Karpas-422 (cell line): Measurements from ENCODE around the gene AFAP1L2. TPM values are rescaled to one million over a fixed set of nuclear protein-coding genes. Genes with fewer than 3 reads are reported as not detected.
A peak's percentile ranks its signal among the peaks of the same experiment; 100 is the strongest.

Experiments
- DNase-seq: peaks from one replicate; pipeline ENCODE4 v3.0.0-alpha.2; 2015
- H2AFZ ChIP-seq: fragments of 200-600 bp; sonication (generic); 2 replicates; pipeline ENCODE4 v1.6.1; 2014; ENCODE audit warnings: antibody characterized with exemption, low read length, mixed read lengths
- H3K27ac ChIP-seq: fragments of 200-600 bp; sonication (generic); 2 replicates; pipeline ENCODE4 v1.5.1; 2014; ENCODE audit warnings: mild to moderate bottlenecking, low read length, moderate library complexity
- H3K27me3 ChIP-seq: fragments of 200-600 bp; sonication (generic); 2 replicates; pipeline ENCODE4 v1.6.1; 2014; ENCODE audit warnings: low read length, mixed read lengths
- H3K36me3 ChIP-seq: fragments of 200-600 bp; sonication (generic); 2 replicates; pipeline ENCODE4 v1.6.1; 2014; ENCODE audit warnings: low read length, mixed read lengths; ENCODE audit not compliant: insufficient read depth
- H3K4me1 ChIP-seq: fragments of 200-600 bp; sonication (generic); 2 replicates; pipeline ENCODE4 v1.6.1; 2014; ENCODE audit warnings: mild to moderate bottlenecking, low read length, mixed read lengths
- H3K4me2 ChIP-seq: fragments of 200-600 bp; sonication (generic); 2 replicates; pipeline ENCODE4 v1.6.1; 2014; ENCODE audit warnings: low read length, low read depth, mild to moderate bottlenecking; ENCODE audit not compliant: poor library complexity, severe bottlenecking
- H3K4me3 ChIP-seq: fragments of 200-600 bp; sonication (generic); 2 replicates; pipeline ENCODE4 v1.5.1; 2014; ENCODE audit warnings: mild to moderate bottlenecking, antibody characterized with exemption, low read length, mixed read lengths
- H3K79me2 ChIP-seq: fragments of 200-600 bp; sonication (generic); 2 replicates; pipeline ENCODE4 v1.6.1; 2014; ENCODE audit warnings: mild to moderate bottlenecking, low read length, mixed read lengths
- H3K9ac ChIP-seq: fragments of 200-600 bp; sonication (generic); 2 replicates; pipeline ENCODE4 v1.6.0; 2014; ENCODE audit warnings: low read length
- H3K9me2 ChIP-seq: fragments of 200-600 bp; sonication (generic), shearing (Covaris generic); replicated peaks from 2 replicates; pipeline ENCODE4 v1.6.0; 2014; ENCODE audit warnings: mild to moderate bottlenecking, low read length, moderate library complexity; ENCODE audit not compliant: insufficient read depth
- H3K9me3 ChIP-seq: fragments of 300-700, 200-600 bp; sonication (generic); 2 replicates; pipeline ENCODE4 v1.6.1; 2014; ENCODE audit warnings: low read length, mixed read lengths
- H4K20me1 ChIP-seq: fragments of 200-600 bp; sonication (generic); 2 replicates; pipeline ENCODE4 v1.6.1; 2014; ENCODE audit warnings: mild to moderate bottlenecking, antibody characterized with exemption, low read length, low read depth; ENCODE audit not compliant: insufficient read depth
- total RNA-seq: library from RNA; depleted of rRNA; stranded (reverse); fragments of >200 nt; shearing (Covaris generic); gene quantifications from 2 replicates; pipeline ENCODE4 v1.2.3, GENCODE V29; 2014; ENCODE audit warnings: low replicate concordance

AFAP1L2 gene
- total RNA-seq, 1 experiment from 2014 or later = 2.0 TPM

GRCh38 chr10:114303556-114303955, 100.7 kb downstream of the AFAP1L2 start:
- Histone ChIP-seq H3K79me2 (no peaks in the 10 kb centered on the region), H3K9ac (no peak overlapping the region), H3K9me2 (no peaks in the 10 kb centered on the region), H3K36me3 (no peaks in the 10 kb centered on the region), H3K4me3 (no peak overlapping the region), H3K4me1 (peaks cover 8% of the 10 kb centered on the region), H3K27me3 (no peaks in the 10 kb centered on the region), H3K9me3 (no peaks in the 10 kb centered on the region), H3K27ac (no peak overlapping the region), H4K20me1 (no peaks in the 10 kb centered on the region), H3K4me2 (peak overlapping the region; percentile 84), H2AFZ (no peak overlapping the region)
- DNase-seq = no peak

GRCh38 chr10:114301951-114302710, 102.2 kb downstream of the AFAP1L2 start:
- Histone ChIP-seq H4K20me1 (no peaks in the 10 kb centered on the region), H3K36me3 (no peaks in the 10 kb centered on the region), H3K4me1 (peaks cover 8% of the 10 kb centered on the region), H3K4me2 (no peak overlapping the region), H3K9me2 (no peaks in the 10 kb centered on the region), H3K79me2 (no peaks in the 10 kb centered on the region), H3K27ac (no peak overlapping the region), H3K9me3 (no peaks in the 10 kb centered on the region), H3K4me3 (no peak overlapping the region), H3K9ac (no peak overlapping the region), H3K27me3 (no peaks in the 10 kb centered on the region), H2AFZ (no peak overlapping the region)
- DNase-seq = no peak

- DNase-seq = peak; percentile 56
- Histone ChIP-seq H3K4me3 (no peak overlapping the region), H3K36me3 (no peaks in the 10 kb centered on the region), H3K9me3 (no peaks in the 10 kb centered on the region), H3K4me1 (peaks cover 8% of the 10 kb centered on the region), H3K79me2 (no peaks in the 10 kb centered on the region), H3K27me3 (no peaks in the 10 kb centered on the region), H4K20me1 (no peaks in the 10 kb centered on the region), H3K4me2 (no peak overlapping the region), H3K9ac (no peak overlapping the region), H2AFZ (no peak overlapping the region), H3K9me2 (no peaks in the 10 kb centered on the region), H3K27ac (no peak overlapping the region)
These were observed 103.1 kb downstream of the AFAP1L2 start for GRCh38 chr10:114301177-114301576.

GRCh38 chr10:114300036-114300645, 104.2 kb downstream of the AFAP1L2 start:
- no peaks in the 10 kb centered on the region for H3K9me2 ChIP-seq
- peaks cover 4% of the 10 kb centered on the region for H3K9me3 ChIP-seq
- no peaks in the 10 kb centered on the region for H3K27me3 ChIP-seq
- H3K79me2 ChIP-seq = no peaks in the 10 kb centered on the region
- H3K4me1 ChIP-seq = peaks cover 8% of the 10 kb centered on the region
- H3K4me2 ChIP-seq = no peak overlapping the region
- no peak for DNase-seq
- H3K27ac ChIP-seq = no peak overlapping the region
- no peaks in the 10 kb centered on the region for H4K20me1 ChIP-seq
- no peaks in the 10 kb centered on the region for H3K36me3 ChIP-seq
- H3K4me3 ChIP-seq = no peak overlapping the region
- H3K9ac ChIP-seq = no peak overlapping the region
- H2AFZ ChIP-seq = no peak overlapping the region

- Histone ChIP-seq H3K4me1 (no peaks in the 10 kb centered on the region), H3K36me3 (no peaks in the 10 kb centered on the region), H3K4me3 (no peak overlapping the region), H3K9me2 (no peaks in the 10 kb centered on the region), H4K20me1 (no peaks in the 10 kb centered on the region), H3K27me3 (no peaks in the 10 kb centered on the region), H3K27ac (no peak overlapping the region), H3K9me3 (peaks cover 11% of the 10 kb centered on the region), H3K4me2 (no peak overlapping the region), H3K9ac (no peak overlapping the region), H3K79me2 (no peaks in the 10 kb centered on the region), H2AFZ (no peak overlapping the region)
- DNase-seq = no peak
These were observed 107.1 kb downstream of the AFAP1L2 start for GRCh38 chr10:114297136-114297705.

- DNase-seq = no peak
- Histone ChIP-seq H3K4me3 (no peak overlapping the region), H3K4me1 (no peaks in the 10 kb centered on the region), H3K9me2 (no peaks in the 10 kb centered on the region), H4K20me1 (no peaks in the 10 kb centered on the region), H2AFZ (no peak overlapping the region), H3K27me3 (no peaks in the 10 kb centered on the region), H3K9me3 (peaks cover 11% of the 10 kb centered on the region), H3K4me2 (no peak overlapping the region), H3K9ac (no peak overlapping the region), H3K27ac (no peak overlapping the region), H3K36me3 (no peaks in the 10 kb centered on the region), H3K79me2 (no peaks in the 10 kb centered on the region)
These were observed 108.9 kb downstream of the AFAP1L2 start for GRCh38 chr10:114295393-114295792.

GRCh38 chr10:114294549-114294948, 109.8 kb downstream of the AFAP1L2 start:
- DNase-seq = no peak

GRCh38 chr10:114293075-114293474, 111.2 kb downstream of the AFAP1L2 start:
- Histone ChIP-seq H3K27ac (no peak overlapping the region), H3K4me1 (no peaks in the 10 kb centered on the region), H3K27me3 (no peaks in the 10 kb centered on the region), H3K4me2 (no peak overlapping the region), H3K9me2 (no peaks in the 10 kb centered on the region), H3K9ac (no peak overlapping the region), H2AFZ (no peak overlapping the region), H3K36me3 (no peaks in the 10 kb centered on the region), H3K79me2 (no peaks in the 10 kb centered on the region), H3K9me3 (peaks cover 11% of the 10 kb centered on the region), H3K4me3 (no peak overlapping the region), H4K20me1 (no peaks in the 10 kb centered on the region)
- no peak for DNase-seq

More at GRCh38 chr10:114294549-114294948, 109.8 kb downstream of the AFAP1L2 start:
- Histone ChIP-seq H3K27ac (no peak overlapping the region), H3K9me2 (no peaks in the 10 kb centered on the region), H3K27me3 (no peaks in the 10 kb centered on the region), H3K4me2 (no peak overlapping the region), H3K9me3 (peaks cover 11% of the 10 kb centered on the region), H3K9ac (no peak overlapping the region), H3K4me3 (no peak overlapping the region), H4K20me1 (no peaks in the 10 kb centered on the region), H3K4me1 (no peaks in the 10 kb centered on the region), H3K36me3 (no peaks in the 10 kb centered on the region), H2AFZ (no peak overlapping the region), H3K79me2 (no peaks in the 10 kb centered on the region)
